Memory B cell (primary cell): ENCODE measurements around the gene CGAS.
"Not testable (repeated sequence)": the region's sequence is repeated elsewhere in the genome, so short reads cannot be mapped to it uniquely, and the experiment has no call there.

ENCODE experiments used
- ATAC-seq: fragments of 150-1000 bp; cut with Tn5 transposase; 2 replicates; pipeline ENCODE4 v1.10.0; 2021; ENCODE audit warnings: low read depth, mild to moderate bottlenecking, moderate library complexity
- DNase-seq, 2 donors: peaks; one replicate each; pipeline ENCODE4 v3.0.0; 2022; ENCODE audit warnings: low spot score in 2 of 2
- H3K27ac Mint-ChIP-seq: one replicate; pipeline ENCODE4 v1.8.0; 2022; ENCODE audit warnings: mild to moderate bottlenecking, moderate library complexity, mixed read lengths
- H3K27me3 Mint-ChIP-seq: one replicate; pipeline ENCODE4 v1.8.0; 2022; ENCODE audit warnings: mixed read lengths
- H3K36me3 Mint-ChIP-seq: one replicate; pipeline ENCODE4 v1.8.0; 2022; ENCODE audit warnings: mild to moderate bottlenecking, mixed read lengths
- H3K4me1 Mint-ChIP-seq: one replicate; pipeline ENCODE4 v1.8.0; 2022; ENCODE audit warnings: mixed read lengths
- H3K4me3 Mint-ChIP-seq: one replicate; pipeline ENCODE4 v1.8.0; 2022; ENCODE audit warnings: mild to moderate bottlenecking, moderate library complexity, mixed read lengths
- H3K9me3 Mint-ChIP-seq: one replicate; pipeline ENCODE4 v1.8.0; 2022; ENCODE audit warnings: mixed read lengths

Gene CGAS

GRCh38 chr6:73451223-73452106, 632 bp downstream of the CGAS start:
- peaks cover 6% of the 10 kb centered on the region for H3K36me3 Mint-ChIP-seq
- peaks cover 17% of the 10 kb centered on the region for H3K4me1 Mint-ChIP-seq
- H3K4me3 Mint-ChIP-seq = peak overlapping the region; percentile 93
- ATAC-seq (peak; percentile 60), DNase-seq (peak; percentile 44 to 63)
- H3K27ac Mint-ChIP-seq = peak overlapping the region; percentile 79
- no peaks in the 10 kb centered on the region for H3K27me3 Mint-ChIP-seq
- no peaks in the 10 kb centered on the region for H3K9me3 Mint-ChIP-seq

- Mint-ChIP-seq H3K4me1 (peaks cover 29% of the 10 kb centered on the region), H3K4me3 (no peak overlapping the region), H3K9me3 (no peaks in the 10 kb centered on the region), H3K27me3 (no peaks in the 10 kb centered on the region), H3K36me3 (peaks cover 22% of the 10 kb centered on the region), H3K27ac (peak overlapping the region; percentile 45)
- DNase-seq = no peak
- no peak for ATAC-seq
Observed at GRCh38 chr6:73443555-73443954, 8.5 kb downstream of the CGAS start.

GRCh38 chr6:73435236-73435635, 16.9 kb downstream of the CGAS start:
- Mint-ChIP-seq H3K27me3 (no peaks in the 10 kb centered on the region), H3K4me3 (no peak overlapping the region), H3K9me3 (no peaks in the 10 kb centered on the region), H3K4me1 (peaks cover 9% of the 10 kb centered on the region), H3K27ac (no peak overlapping the region), H3K36me3 (peaks cover 18% of the 10 kb centered on the region)
- ATAC-seq (no peak), DNase-seq (no peak)

- no peak for ATAC-seq
- Mint-ChIP-seq H3K9me3 (no peaks in the 10 kb centered on the region), H3K4me1 (no peaks in the 10 kb centered on the region), H3K27ac (peak overlapping the region; percentile 11), H3K36me3 (peaks cover 11% of the 10 kb centered on the region), H3K27me3 (no peaks in the 10 kb centered on the region), H3K4me3 (no peak overlapping the region)
- DNase-seq = no peak
Observed at GRCh38 chr6:73421534-73421933, 30.6 kb downstream of the CGAS start.

GRCh38 chr6:73418081-73418741, 33.9 kb downstream of the CGAS start:
- H3K36me3 Mint-ChIP-seq = peaks cover 21% of the 10 kb centered on the region

GRCh38 chr6:73413102-73413501, 39.0 kb downstream of the CGAS start:
- Mint-ChIP-seq H3K4me1 (no peaks in the 10 kb centered on the region), H3K9me3 (no peaks in the 10 kb centered on the region), H3K36me3 (peaks cover 14% of the 10 kb centered on the region), H3K27ac (no peak overlapping the region), H3K27me3 (no peaks in the 10 kb centered on the region), H3K4me3 (no peak overlapping the region)
- ATAC-seq (no peak), DNase-seq (no peak)

More at GRCh38 chr6:73418081-73418741, 33.9 kb downstream of the CGAS start:
- no peak overlapping the region for H3K4me3 Mint-ChIP-seq
- ATAC-seq = no peak
- peak overlapping the region; percentile 45 for H3K27ac Mint-ChIP-seq
- no peaks in the 10 kb centered on the region for H3K27me3 Mint-ChIP-seq
- no peaks in the 10 kb centered on the region for H3K4me1 Mint-ChIP-seq
- no peak for DNase-seq
- H3K9me3 Mint-ChIP-seq = no peaks in the 10 kb centered on the region

- Mint-ChIP-seq H3K27me3 (no peaks in the 10 kb centered on the region), H3K27ac (no peak overlapping the region), H3K36me3 (peaks cover 6% of the 10 kb centered on the region), H3K9me3 (no peaks in the 10 kb centered on the region), H3K4me3 (no peak overlapping the region), H3K4me1 (no peaks in the 10 kb centered on the region)
- ATAC-seq (no peak), DNase-seq (no peak)
Observed at GRCh38 chr6:73409395-73409794, 42.7 kb downstream of the CGAS start.

GRCh38 chr6:73400656-73401055, 51.4 kb downstream of the CGAS start:
- H3K4me1 Mint-ChIP-seq = no peaks in the 10 kb centered on the region
- no peaks in the 10 kb centered on the region for H3K9me3 Mint-ChIP-seq
- no peak for DNase-seq
- no peaks in the 10 kb centered on the region for H3K27me3 Mint-ChIP-seq
- H3K4me3 Mint-ChIP-seq = no peak overlapping the region
- no peak for ATAC-seq
- no peaks in the 10 kb centered on the region for H3K36me3 Mint-ChIP-seq
- no peak overlapping the region for H3K27ac Mint-ChIP-seq

GRCh38 chr6:73395875-73396274, 56.2 kb downstream of the CGAS start:
- Mint-ChIP-seq H3K4me3 (no peak overlapping the region), H3K27me3 (no peaks in the 10 kb centered on the region), H3K9me3 (no peaks in the 10 kb centered on the region), H3K27ac (no peak overlapping the region), H3K4me1 (peaks cover 3% of the 10 kb centered on the region), H3K36me3 (no peaks in the 10 kb centered on the region)
- ATAC-seq (no peak), DNase-seq (no peak)

GRCh38 chr6:73394577-73395354, 57.3 kb downstream of the CGAS start, which contains the start of gene DDX43:
TSS of gene DDX43 (plus strand) at chr6:73394828. CDS start at chr6:73394906, 78 bp downstream.
- peak within 1 kb of the TSS; percentile 98 for H3K27ac Mint-ChIP-seq
- peak; percentile 89 for ATAC-seq
- peak; percentile 57 to 58 for DNase-seq
- no peaks in the 10 kb centered on the region for H3K36me3 Mint-ChIP-seq
- H3K27me3 Mint-ChIP-seq = no peaks in the 10 kb centered on the region
- no peaks in the 10 kb centered on the region for H3K9me3 Mint-ChIP-seq
- peaks cover 3% of the 10 kb centered on the region for H3K4me1 Mint-ChIP-seq
- H3K4me3 Mint-ChIP-seq = peak within 1 kb of the TSS; percentile 89

GRCh38 chr6:73393278-73393677, 58.8 kb downstream of the CGAS start:
- no peaks in the 10 kb centered on the region for H3K36me3 Mint-ChIP-seq
- H3K27me3 Mint-ChIP-seq = no peaks in the 10 kb centered on the region
- no peak overlapping the region for H3K27ac Mint-ChIP-seq
- H3K4me1 Mint-ChIP-seq = peaks cover 6% of the 10 kb centered on the region
- DNase-seq (no peak), ATAC-seq (no peak)
- no peaks in the 10 kb centered on the region for H3K9me3 Mint-ChIP-seq
- peak overlapping the region; percentile 16 for H3K4me3 Mint-ChIP-seq

- not testable (repeated sequence) for H3K9me3 Mint-ChIP-seq, H3K27me3 Mint-ChIP-seq
Observed at GRCh38 chr6:73392188-73392587, 59.9 kb downstream of the CGAS start.

GRCh38 chr6:73391675-73392074, 60.4 kb downstream of the CGAS start:
- Mint-ChIP-seq H3K36me3 (no peaks in the 10 kb centered on the region), H3K4me3 (no peak overlapping the region), H3K27me3 (no peaks in the 10 kb centered on the region), H3K4me1 (peaks cover 6% of the 10 kb centered on the region), H3K9me3 (no peaks in the 10 kb centered on the region), H3K27ac (peak overlapping the region; percentile 24)
- DNase-seq (no peak), ATAC-seq (no peak)

More at GRCh38 chr6:73392188-73392587, 59.9 kb downstream of the CGAS start:
- H3K27ac Mint-ChIP-seq, H3K4me3 Mint-ChIP-seq, H3K36me3 Mint-ChIP-seq, ATAC-seq, DNase-seq, H3K4me1 Mint-ChIP-seq: not testable (repeated sequence)

- H3K27me3 Mint-ChIP-seq = no peaks in the 10 kb centered on the region
- ATAC-seq = no peak
- H3K4me3 Mint-ChIP-seq = no peak overlapping the region
- H3K4me1 Mint-ChIP-seq = peaks cover 5% of the 10 kb centered on the region
- no peak overlapping the region for H3K27ac Mint-ChIP-seq
- DNase-seq = no peak
- no peaks in the 10 kb centered on the region for H3K9me3 Mint-ChIP-seq
- H3K36me3 Mint-ChIP-seq = no peaks in the 10 kb centered on the region
Observed at GRCh38 chr6:73389854-73390253, 62.2 kb downstream of the CGAS start.
